Measurements from ENCODE around the gene CC2D1A. TPM values are rescaled to one million over a fixed set of nuclear protein-coding genes. Genes with fewer than 3 reads are reported as not detected.
A peak's percentile ranks its signal among the peaks of the same experiment; 100 is the strongest.

The CC2D1A gene
- total and polyA plus RNA-seq, 2 donors from 2014 or later: 28.8 to 36.9 TPM

- Histone ChIP-seq H3K9ac (ENCODE audit: low read length in 3 of 3) (peak overlapping the region in 1 of 3 donors; percentile 12), H3K36me3 (ENCODE audit: control insufficient read depth in 2 of 3, insufficient read depth in 3 of 3, low read length in 3 of 3) (no peaks in the 10 kb centered on the region), H3K9me3 (ENCODE audit: control insufficient read depth in 2 of 3, insufficient read depth in 1 of 3, low read length in 3 of 3) (no peaks in the 10 kb centered on the region), H3K4me1 (ENCODE audit: control insufficient read depth in 2 of 3, insufficient read depth in 2 of 3, low read depth in 1 of 3, low read length in 3 of 3) (no peaks in the 10 kb centered on the region), H3K27me3 (ENCODE audit: control insufficient read depth, insufficient read depth, low read length) (no peaks in the 10 kb centered on the region), H3K27ac (ENCODE audit: low read depth in 2 of 2, low read length in 2 of 2) (no peak overlapping the region), H3K4me3 (ENCODE audit: low read length in 3 of 3) (no peak overlapping the region)
- DNase-seq (no peak), FAIRE-seq (no peak)
- TF ChIP-seq CTCF (IDR thresholded peaks at IDR 0.05; ENCODE audit: borderline replicate concordance, extremely low read depth, insufficient read depth): no peak
- intact Hi-C loops (cut with DNase I): no loop called here
Observed at GRCh38 chr19:13873834-13874515, 32.0 kb upstream of the CC2D1A start.

DNA sequence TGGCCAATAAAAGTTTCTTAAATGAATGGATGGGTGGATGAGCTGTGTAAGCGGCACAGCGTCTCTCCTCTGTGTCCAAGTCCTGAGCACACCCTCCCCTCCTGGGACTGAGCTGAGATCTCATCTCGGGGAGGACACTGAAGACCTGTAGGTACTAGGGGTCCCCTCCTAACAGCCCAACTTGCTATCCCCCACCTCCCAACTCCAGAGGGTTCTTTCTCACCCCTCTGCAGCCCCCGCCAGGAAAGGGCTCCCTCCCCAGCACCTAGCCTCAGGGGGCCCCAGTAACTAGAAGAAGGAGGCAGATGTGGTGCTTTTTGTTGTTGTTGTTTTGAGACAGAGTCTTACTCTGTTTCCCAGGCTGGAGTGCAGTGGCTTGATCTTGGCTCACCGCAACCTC, 30.2 kb upstream of the CC2D1A start:
- DNase-seq (no peak), FAIRE-seq (no peak)
- Histone ChIP-seq H3K36me3 (ENCODE audit: control insufficient read depth in 2 of 3, insufficient read depth in 3 of 3, low read length in 3 of 3) (no peaks in the 10 kb centered on the region), H3K27ac (ENCODE audit: low read depth in 2 of 2, low read length in 2 of 2) (no peak overlapping the region), H3K4me3 (ENCODE audit: low read length in 3 of 3) (no peak overlapping the region), H3K9me3 (ENCODE audit: control insufficient read depth in 2 of 3, insufficient read depth in 1 of 3, low read length in 3 of 3) (no peaks in the 10 kb centered on the region), H3K4me1 (ENCODE audit: control insufficient read depth in 2 of 3, insufficient read depth in 2 of 3, low read depth in 1 of 3, low read length in 3 of 3) (peaks cover 0 to 8% (median 0%) of the 10 kb centered on the region in 3 donors), H3K9ac (ENCODE audit: low read length in 3 of 3) (no peak overlapping the region), H3K27me3 (ENCODE audit: control insufficient read depth, insufficient read depth, low read length) (no peaks in the 10 kb centered on the region)
- TF ChIP-seq CTCF (IDR thresholded peaks at IDR 0.05; ENCODE audit: borderline replicate concordance, extremely low read depth, insufficient read depth): no peak
- intact Hi-C loops (cut with DNase I): no loop called here

GRCh38 chr19:13876834-13877233, 29.2 kb upstream of the CC2D1A start, which contains the start of gene NANOS3:
NANOS3 (plus strand) TSS chr19:13877134; CDS start chr19:13877249, 115 bp downstream.
- H3K27ac ChIP-seq (ENCODE audit: low read depth in 2 of 2, low read length in 2 of 2): no peak within 1 kb of the TSS
- no peaks in the 10 kb centered on the region for H3K9me3 ChIP-seq (ENCODE audit: control insufficient read depth in 2 of 3, insufficient read depth in 1 of 3, low read length in 3 of 3)
- DNase-seq (no peak), FAIRE-seq (no peak)
- H3K4me1 ChIP-seq (ENCODE audit: control insufficient read depth in 2 of 3, insufficient read depth in 2 of 3, low read depth in 1 of 3, low read length in 3 of 3): peaks cover 0 to 13% (median 0%) of the 10 kb centered on the region in 3 donors
- no peak within 1 kb of the TSS for H3K4me3 ChIP-seq (ENCODE audit: low read length in 3 of 3)
- TF ChIP-seq CTCF (IDR thresholded peaks at IDR 0.05; ENCODE audit: borderline replicate concordance, extremely low read depth, insufficient read depth): no peak
- H3K9ac ChIP-seq (ENCODE audit: low read length in 3 of 3): no peak within 1 kb of the TSS
- intact Hi-C loops (cut with DNase I): no loop called here
- H3K36me3 ChIP-seq (ENCODE audit: control insufficient read depth in 2 of 3, insufficient read depth in 3 of 3, low read length in 3 of 3): no peaks in the 10 kb centered on the region
- no peaks in the 10 kb centered on the region for H3K27me3 ChIP-seq (ENCODE audit: control insufficient read depth, insufficient read depth, low read length)

Measured in kidney (tissue), 14 donors.